K562 (cell line): Measurements from ENCODE around the gene SDE2. TPM values are rescaled to one million over a fixed set of nuclear protein-coding genes. Genes with fewer than 3 reads are reported as not detected.

Experiments used
- ADNP ChIP-seq: fragments of 200-800 bp; sonication (Bioruptor generic); IDR thresholded peaks from 2 replicates; pipeline ENCODE4 v1.6.1; 2016; ENCODE audit warnings: missing genetic modification characterization, missing compliant biosample characterization
- ARID1B ChIP-seq: fragments of 450-650 bp; IDR thresholded peaks from 2 replicates; pipeline ENCODE4 v1.6.1; 2016; ENCODE audit warnings: antibody characterized with exemption, mild to moderate bottlenecking, inconsistent platforms
- ARID3A ChIP-seq: IDR thresholded peaks from 2 replicates; pipeline ENCODE4 v1.6.1; 2012; ENCODE audit warnings: low read depth, low read length, improper control_type of control experiment, borderline replicate concordance
- ARNT ChIP-seq, 2 experiments: fragments of 450-650 bp; IDR thresholded peaks; 2 replicates each; pipeline ENCODE4 v1.6.1; 2016; ENCODE audit warnings: mild to moderate bottlenecking in 1 of 2
- DPF2 ChIP-seq: fragments of 450-650 bp; IDR thresholded peaks from 2 replicates; pipeline ENCODE4 v1.6.1; 2016
- FOSL1 ChIP-seq: fragments of 200-800 bp; sonication (Bioruptor generic); conservative IDR thresholded peaks from 2 replicates; pipeline ENCODE4 v1.6.1; 2016; ENCODE audit warnings: missing genetic modification characterization, missing compliant biosample characterization
- FOXK2 ChIP-seq, 2 experiments: fragments of 450-650 bp; IDR thresholded peaks in 1 of 2; conservative IDR thresholded peaks in 1 of 2; 2 replicates each; pipeline ENCODE4 v1.6.1; 2016; ENCODE audit warnings: low read depth in 2 of 2, mild to moderate bottlenecking in 1 of 2
- HDAC1 ChIP-seq, 2 experiments: fragments of 450-650 bp; IDR thresholded peaks; 2 replicates each; pipeline ENCODE4 v1.6.1; 2016 to 2017; ENCODE audit warnings: inconsistent platforms in 1 of 2, mild to moderate bottlenecking in 1 of 2, moderate library complexity in 1 of 2
- HDAC2 ChIP-seq: fragments of 450-650 bp; IDR thresholded peaks from 2 replicates; pipeline ENCODE4 v1.6.1; 2016; ENCODE audit warnings: mild to moderate bottlenecking
- JUND ChIP-seq, 2 experiments: IDR thresholded peaks; 2 replicates in 1 of 2; 3 replicates in 1 of 2; pipeline ENCODE4 v1.6.1; 2011; ENCODE audit warnings: borderline replicate concordance in 2 of 2, low read depth in 2 of 2, low read length in 2 of 2, improper control_type of control experiment in 1 of 2, missing biosample characterization in 1 of 2, missing genetic modification characterization in 1 of 2, missing genetic modification reagents in 1 of 2
- KDM5B ChIP-seq: fragments of 200-600 bp; sonication (generic); IDR thresholded peaks from 2 replicates; pipeline ENCODE4 v1.6.1; 2012; ENCODE audit warnings: low read depth, mild to moderate bottlenecking, moderate library complexity, low read length, control low read depth, inconsistent platforms; ENCODE audit not compliant: insufficient replicate concordance
- NR2C1 ChIP-seq, 2 experiments: fragments of 450-650 bp; IDR thresholded peaks; 2 replicates each; pipeline ENCODE4 v1.6.1; 2017; ENCODE audit warnings: mild to moderate bottlenecking in 2 of 2, antibody characterized with exemption in 1 of 2, inconsistent platforms in 1 of 2, missing compliant biosample characterization in 1 of 2, missing genetic modification characterization in 1 of 2
- PHF21A ChIP-seq: fragments of 450-650 bp; IDR thresholded peaks from 2 replicates; pipeline ENCODE4 v1.6.1; 2017; ENCODE audit warnings: low read depth, borderline replicate concordance
- POU5F1 ChIP-seq: fragments of 150-350 bp; IDR thresholded peaks from 2 replicates; pipeline ENCODE4 v1.6.1; 2014; ENCODE audit warnings: borderline replicate concordance, low read length, low read depth, mild to moderate bottlenecking; ENCODE audit not compliant: partially characterized antibody
- RCOR1 ChIP-seq, 2 experiments: IDR thresholded peaks; 2 replicates each; pipeline ENCODE4 v1.6.1; 2012; ENCODE audit warnings: low read depth in 2 of 2, low read length in 2 of 2, borderline replicate concordance in 1 of 2, improper control_type of control experiment in 1 of 2
- TEAD4 ChIP-seq, 2 experiments: sonication (generic) in 1 of 2; formaldehyde crosslinking in 1 of 2; IDR thresholded peaks; 2 replicates each; pipeline versions ENCODE4 v1.6.1 to v1.8.0; 2012 to 2022; ENCODE audit warnings: borderline replicate concordance in 1 of 2, inconsistent platforms in 1 of 2, low read length in 1 of 2, mild to moderate bottlenecking in 1 of 2, missing genetic modification reagents in 1 of 2
- ZNF121 ChIP-seq: sonication (generic); formaldehyde crosslinking; conservative IDR thresholded peaks from 2 replicates; pipeline ENCODE4 v1.8.0; 2022; ENCODE audit warnings: missing genetic modification reagents
- ZNF232 ChIP-seq: sonication (generic); formaldehyde crosslinking; IDR thresholded peaks from 2 replicates; pipeline ENCODE4 v1.8.0; 2022; ENCODE audit warnings: mild to moderate bottlenecking, missing genetic modification reagents
- polyA plus RNA-seq, 8 experiments: library from polyadenylated mRNA; depleted of rRNA in 4 of 8; stranded (reverse) in 5 of 8; unstranded in 3 of 8; fragments of >200 nt; fragmentation: Nextera tagmentation in 2 of 8; fragmentation: Illumina TruSeq in 1 of 8; extraction: Ambion mirVana in 2 of 8; extraction: Trizol in 1 of 8; gene quantifications; 2 replicates each; pipeline versions ENCODE4 v1.2.1 to v1.2.3, GENCODE V29; 2011 to 2014; ENCODE audit warnings: inconsistent platforms in 1 of 8, missing spikeins in 1 of 8
- total RNA-seq, 7 experiments: library from RNA; depleted of rRNA in 6 of 7; stranded (reverse); fragments of >200 nt in 6 of 7; fragmentation: Illumina TruSeq in 2 of 7; extraction: Trizol in 2 of 7; gene quantifications; 2 replicates each; pipeline versions ENCODE4 v1.2.1 to v1.2.3, GENCODE V29; 2011 to 2021; ENCODE audit warnings: low replicate concordance in 1 of 7
- TF ChIP-seq, protein P1 (sequence below), 2 experiments: fragments of 450-650 bp; conservative IDR thresholded peaks; 2 replicates each; pipeline ENCODE4 v1.6.1; 2017; ENCODE audit warnings: mild to moderate bottlenecking in 2 of 2, moderate library complexity in 2 of 2

SDE2 gene
- total and polyA plus RNA-seq, 9 of the 15 experiments (the other 6 are each of a cell fraction or from before 2014, with no cell fraction given): 14.3 to 62.3 (median 46.0) TPM

DNA sequence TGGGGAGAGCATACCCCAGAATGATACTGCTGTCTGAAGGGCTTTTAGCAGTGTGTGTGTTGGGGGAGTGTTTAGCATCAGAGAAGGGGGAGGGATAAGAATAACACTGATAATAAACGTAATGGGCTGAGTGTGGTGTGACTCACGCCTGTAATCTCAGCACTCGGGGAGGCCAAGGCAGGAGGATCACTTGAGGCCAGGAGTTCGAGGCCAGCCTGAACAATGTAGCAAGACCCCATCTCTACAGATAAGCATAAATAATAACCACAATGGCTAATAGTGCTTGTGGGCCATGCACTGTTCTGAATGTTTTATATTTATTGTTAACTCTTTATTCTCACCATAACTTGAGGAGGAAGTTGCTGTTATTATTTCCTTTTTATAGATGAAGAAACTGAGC is 55.6 kb downstream of the SDE2 start (continued):
- TF ChIP-seq, protein P1, sequence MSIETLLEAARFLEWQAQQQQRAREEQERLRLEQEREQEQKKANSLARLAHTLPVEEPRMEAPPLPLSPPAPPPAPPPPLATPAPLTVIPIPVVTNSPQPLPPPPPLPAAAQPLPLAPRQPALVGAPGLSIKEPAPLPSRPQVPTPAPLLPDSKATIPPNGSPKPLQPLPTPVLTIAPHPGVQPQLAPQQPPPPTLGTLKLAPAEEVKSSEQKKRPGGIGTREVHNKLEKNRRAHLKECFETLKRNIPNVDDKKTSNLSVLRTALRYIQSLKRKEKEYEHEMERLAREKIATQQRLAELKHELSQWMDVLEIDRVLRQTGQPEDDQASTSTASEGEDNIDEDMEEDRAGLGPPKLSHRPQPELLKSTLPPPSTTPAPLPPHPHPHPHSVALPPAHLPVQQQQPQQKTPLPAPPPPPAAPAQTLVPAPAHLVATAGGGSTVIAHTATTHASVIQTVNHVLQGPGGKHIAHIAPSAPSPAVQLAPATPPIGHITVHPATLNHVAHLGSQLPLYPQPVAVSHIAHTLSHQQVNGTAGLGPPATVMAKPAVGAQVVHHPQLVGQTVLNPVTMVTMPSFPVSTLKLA (conservative IDR thresholded peaks at IDR 0.05): 0 out of 4 replicates have a peak, but pooled peaks of 1 of the 2 experiments have one; percentile 20
- peak; percentile 32 to 85; a peak in 2 of 4 replicates for TF ChIP-seq RCOR1 (IDR thresholded peaks at IDR 0.05; ENCODE audit: borderline replicate concordance in 1 of 2, low read depth in 2 of 2, low read length in 2 of 2)
- peak in 1 of 2 experiments; percentile 50; a peak in 1 of 4 replicates for TF ChIP-seq ARNT (IDR thresholded peaks at IDR 0.05)
- peak; percentile 99 for TF ChIP-seq ZNF121
- TF ChIP-seq JUND (IDR thresholded peaks at IDR 0.05; ENCODE audit: borderline replicate concordance, low read depth, low read length): peak; percentile 67
- TF ChIP-seq JUND (tag; IDR thresholded peaks at IDR 0.05; ENCODE audit: borderline replicate concordance, low read depth, low read length): peak; percentile 75; the same call in 2 of the 3 replicates
- no peak for TF ChIP-seq NR2C1 (IDR thresholded peaks at IDR 0.05)
- 0 out of 2 replicates have a peak, but pooled peaks have one; percentile 13 for TF ChIP-seq NR2C1 (tag; IDR thresholded peaks at IDR 0.05)
- TF ChIP-seq POU5F1: no peak
- no peak for TF ChIP-seq ARID3A
- TF ChIP-seq KDM5B: no peak
- peak in 1 of 2 experiments; percentile 56; a peak in 1 of 4 replicates for TF ChIP-seq HDAC1 (IDR thresholded peaks at IDR 0.05)
- no peak for TF ChIP-seq ZNF232
- TF ChIP-seq ADNP (tag): peak; percentile 85
- TF ChIP-seq HDAC2: peak; percentile 45; the same call in 1 of the 2 replicates
- peak; percentile 40; the same call in 1 of the 2 replicates for TF ChIP-seq DPF2
- TF ChIP-seq FOXK2 (conservative IDR thresholded peaks at IDR 0.05 in 1 of 2, IDR thresholded peaks at IDR 0.05 in 1 of 2; ENCODE audit: low read depth in 2 of 2): no peak
- TF ChIP-seq FOSL1 (tag): peak; percentile 80
- TF ChIP-seq TEAD4 (IDR thresholded peaks at IDR 0.05; ENCODE audit: low read length): no peak; the same call in 1 of the 2 replicates
- no peak for TF ChIP-seq TEAD4 (CRISPR knock-in tag; IDR thresholded peaks at IDR 0.05; ENCODE audit: borderline replicate concordance)
- TF ChIP-seq ARID1B: peak; percentile 32; the same call in 1 of the 2 replicates
- TF ChIP-seq PHF21A: peak; percentile 71; the same call in 1 of the 2 replicates
